C4-2B (cell line): ENCODE results near the gene XRCC5.

ENCODE experiments used
- H3K27ac ChIP-seq: fragments of 450-650 bp; 2 replicates; pipeline ENCODE4 v1.5.1; 2017
- ZFX ChIP-seq: fragments of 450-650 bp; IDR thresholded peaks from 2 replicates; pipeline ENCODE4 v1.6.1; 2017
- TF ChIP-seq, protein P1 (sequence below): fragments of 450-650 bp; conservative IDR thresholded peaks from 2 replicates; pipeline ENCODE4 v1.5.1; 2017; ENCODE audit warnings: mild to moderate bottlenecking

The XRCC5 gene

DNA sequence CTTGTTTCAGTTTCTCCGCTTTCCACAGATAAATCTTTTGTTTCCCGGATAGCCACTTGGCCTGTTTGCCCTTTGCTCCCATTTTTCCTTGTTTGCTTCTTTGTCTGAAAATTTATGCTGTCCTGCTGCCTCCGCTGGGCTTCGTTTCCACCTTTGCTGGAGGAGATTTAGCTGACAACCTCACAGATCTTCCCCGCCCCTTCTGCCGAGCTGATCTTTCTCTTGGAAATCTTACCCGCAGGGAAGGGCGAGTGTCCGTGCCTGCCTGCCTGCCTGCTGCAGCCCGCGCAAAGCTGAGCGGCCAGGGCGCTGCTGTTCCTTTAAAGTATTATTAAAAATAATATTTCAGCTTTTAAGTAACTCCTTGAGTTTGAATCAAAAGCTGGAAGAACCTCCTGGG, 1.4 kb upstream of the XRCC5 start:
- TF ChIP-seq ZFX, result no peak
- TF ChIP-seq, protein P1, sequence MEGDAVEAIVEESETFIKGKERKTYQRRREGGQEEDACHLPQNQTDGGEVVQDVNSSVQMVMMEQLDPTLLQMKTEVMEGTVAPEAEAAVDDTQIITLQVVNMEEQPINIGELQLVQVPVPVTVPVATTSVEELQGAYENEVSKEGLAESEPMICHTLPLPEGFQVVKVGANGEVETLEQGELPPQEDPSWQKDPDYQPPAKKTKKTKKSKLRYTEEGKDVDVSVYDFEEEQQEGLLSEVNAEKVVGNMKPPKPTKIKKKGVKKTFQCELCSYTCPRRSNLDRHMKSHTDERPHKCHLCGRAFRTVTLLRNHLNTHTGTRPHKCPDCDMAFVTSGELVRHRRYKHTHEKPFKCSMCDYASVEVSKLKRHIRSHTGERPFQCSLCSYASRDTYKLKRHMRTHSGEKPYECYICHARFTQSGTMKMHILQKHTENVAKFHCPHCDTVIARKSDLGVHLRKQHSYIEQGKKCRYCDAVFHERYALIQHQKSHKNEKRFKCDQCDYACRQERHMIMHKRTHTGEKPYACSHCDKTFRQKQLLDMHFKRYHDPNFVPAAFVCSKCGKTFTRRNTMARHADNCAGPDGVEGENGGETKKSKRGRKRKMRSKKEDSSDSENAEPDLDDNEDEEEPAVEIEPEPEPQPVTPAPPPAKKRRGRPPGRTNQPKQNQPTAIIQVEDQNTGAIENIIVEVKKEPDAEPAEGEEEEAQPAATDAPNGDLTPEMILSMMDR, result no peak
- H3K27ac ChIP-seq, result no peak overlapping the region

DNA sequence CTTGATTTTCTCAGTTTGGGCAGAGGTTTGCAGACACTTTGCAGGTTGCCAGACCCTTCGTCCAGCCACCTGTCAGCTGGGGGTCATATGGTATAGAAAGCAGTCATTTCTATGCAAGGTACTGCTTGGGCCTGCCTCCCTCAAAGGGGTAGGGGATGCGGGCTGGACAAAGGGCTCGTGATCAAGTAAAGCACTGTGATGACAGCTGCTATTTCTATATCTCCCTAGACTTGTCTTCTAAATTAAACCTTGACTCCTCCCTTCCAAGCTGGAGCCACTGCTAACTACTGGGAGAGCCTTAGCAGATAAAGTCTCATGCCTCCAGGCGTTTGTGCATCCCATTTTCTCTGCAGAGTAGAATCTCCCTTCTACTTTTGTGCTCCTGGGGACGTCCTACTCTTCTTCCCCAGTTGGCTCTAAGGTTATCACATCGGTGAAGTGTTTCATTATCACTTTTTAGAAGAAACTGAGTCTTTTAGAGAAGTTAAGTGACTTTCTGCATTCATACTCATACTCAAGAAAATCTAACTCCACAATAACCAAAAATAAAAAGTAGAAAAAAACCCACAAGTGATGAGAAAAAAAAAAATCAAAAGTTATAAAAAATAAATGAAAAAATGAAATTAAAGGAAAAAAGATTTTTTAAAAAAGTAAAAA, 710 bp upstream of the XRCC5 start:
- peak overlapping the region; percentile 93 for H3K27ac ChIP-seq
- TF ChIP-seq ZFX, result no peak
- TF ChIP-seq, protein P1, result no peak

DNA sequence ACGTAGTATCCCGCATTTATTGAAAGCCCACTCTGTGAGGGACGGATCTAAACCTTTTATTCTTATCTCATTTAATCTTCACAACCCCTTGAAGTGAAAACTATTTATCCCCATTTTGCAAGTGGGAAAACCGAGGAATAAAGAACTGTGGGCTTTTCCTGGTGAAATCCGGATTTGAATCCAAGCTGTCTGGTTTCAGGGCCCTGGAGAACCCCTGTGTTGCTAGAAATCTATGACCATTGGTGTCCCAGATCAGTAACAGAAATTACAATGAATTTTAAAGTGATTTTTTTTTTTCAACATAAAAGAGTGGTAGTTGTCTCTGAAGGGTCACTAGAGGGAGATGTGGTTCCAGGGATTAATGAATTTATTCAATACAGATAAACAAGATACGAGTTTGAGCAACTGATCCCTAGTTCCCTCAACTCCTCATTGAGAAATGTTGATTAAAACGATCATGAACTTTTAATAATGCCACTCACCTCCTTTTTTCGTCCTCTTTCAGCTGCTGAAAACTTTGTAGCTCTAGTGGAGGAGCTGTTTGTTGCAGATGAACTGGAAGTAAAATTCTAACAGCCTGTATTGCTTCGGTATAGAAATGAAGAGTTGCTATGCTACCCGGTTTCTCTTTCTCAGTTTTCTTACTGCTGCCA, 940 bp downstream of the XRCC5 start:
- peak overlapping the region; percentile 93 for H3K27ac ChIP-seq
- TF ChIP-seq, protein P1, result peak; percentile 67
- TF ChIP-seq ZFX, result no peak

DNA sequence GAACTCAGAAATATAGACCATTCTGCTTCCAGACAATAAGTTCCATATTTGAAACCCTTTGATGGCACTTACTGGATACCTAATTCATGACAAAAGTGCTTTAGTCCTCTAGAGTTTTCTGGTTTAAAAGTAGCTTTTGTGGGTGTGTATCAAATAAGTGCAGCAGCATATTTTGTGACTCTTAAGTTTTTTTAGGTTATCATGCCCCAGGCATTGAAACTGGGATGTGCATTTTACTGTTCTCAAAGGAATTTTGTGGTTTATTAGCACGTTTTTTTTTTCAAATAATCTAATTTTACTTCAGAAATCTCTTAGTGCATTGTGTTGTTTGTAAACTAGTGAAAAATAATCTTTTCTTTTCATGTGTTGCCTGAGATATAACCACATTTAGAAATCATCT, 1.5 kb downstream of the XRCC5 start:
- no peak overlapping the region for H3K27ac ChIP-seq

DNA sequence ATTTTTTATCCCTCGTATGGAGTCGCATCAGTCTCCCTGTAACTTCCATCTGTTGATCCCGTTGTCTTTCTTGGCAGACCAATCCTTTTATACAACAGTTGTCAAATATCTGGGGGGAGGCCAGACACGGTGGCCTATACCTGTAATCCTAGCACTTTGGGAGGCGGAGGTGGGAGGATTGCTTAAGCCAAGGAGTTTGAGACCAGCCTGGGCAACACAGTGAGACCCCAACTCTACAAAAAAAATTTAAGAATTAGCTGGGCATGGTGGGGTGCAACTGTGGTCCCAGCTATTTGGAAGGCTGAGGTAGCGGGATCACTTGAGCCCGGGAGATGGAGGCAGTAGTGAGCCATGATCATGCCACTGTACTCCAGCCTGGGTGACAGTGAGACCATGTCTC, 2.0 kb downstream of the XRCC5 start:
- no peak overlapping the region for H3K27ac ChIP-seq
- TF ChIP-seq ZFX, result no peak
- TF ChIP-seq, protein P1, result no peak

More for the DNA sequence above, 1.5 kb downstream of the XRCC5 start:
- TF ChIP-seq, protein P1, result no peak
- TF ChIP-seq ZFX, result no peak

DNA sequence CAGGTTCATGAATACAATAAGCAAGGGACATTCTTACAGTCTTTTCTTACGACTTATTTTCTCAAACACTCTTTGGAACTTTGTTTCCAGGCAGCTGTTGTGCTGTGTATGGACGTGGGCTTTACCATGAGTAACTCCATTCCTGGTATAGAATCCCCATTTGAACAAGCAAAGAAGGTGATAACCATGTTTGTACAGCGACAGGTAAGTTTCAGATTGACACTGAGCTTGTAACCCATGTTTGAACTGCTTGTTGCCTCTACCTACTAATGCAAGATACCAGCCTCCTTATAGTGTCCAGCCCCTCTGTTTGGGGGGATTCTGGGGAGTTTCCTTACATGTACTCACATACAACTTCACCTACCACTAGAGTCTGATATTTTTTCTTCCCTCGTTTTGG, 3.8 kb downstream of the XRCC5 start:
- no peak overlapping the region for H3K27ac ChIP-seq
- no peak for TF ChIP-seq ZFX
- TF ChIP-seq, protein P1, result no peak

DNA sequence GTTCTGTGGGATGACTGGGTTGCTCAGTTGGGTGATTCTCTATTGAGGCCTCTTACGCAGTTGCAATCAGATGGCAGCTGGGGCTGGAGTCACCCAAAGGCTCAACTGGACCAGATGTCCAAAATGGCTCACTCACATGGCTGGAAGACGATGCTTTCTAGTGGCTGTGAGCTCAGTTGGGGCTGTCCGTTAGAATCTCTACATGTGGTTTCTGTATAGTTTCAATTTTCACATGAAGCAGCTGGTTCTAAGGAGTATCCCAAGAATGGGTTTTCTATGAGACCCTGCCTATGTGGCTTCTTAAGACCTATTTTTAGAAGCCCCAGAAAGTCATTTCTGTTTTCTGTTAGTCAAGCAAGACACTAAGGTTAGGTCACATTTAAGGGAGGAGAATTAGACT, 4.4 kb downstream of the XRCC5 start:
- no peak overlapping the region for H3K27ac ChIP-seq
- TF ChIP-seq ZFX, result no peak
- TF ChIP-seq, protein P1, result no peak
